HEK293 (cell line): Measurements from ENCODE around the gene AADACL3.

ENCODE experiments used
- CTCF ChIA-PET: fragments of 350-600 bp; formaldehyde crosslinking; extraction: SDS; loops from one replicate; lab custom pipeline; 2021; ENCODE audit warnings: antibody characterized with exemption; lab: Yijun Ruan, JAX
- POLR2A ChIA-PET: fragments of 300-600 bp; formaldehyde crosslinking; extraction: SDS; loops from one replicate; lab custom pipeline; 2020; ENCODE audit warnings: antibody characterized with exemption, inconsistent platforms; lab: Yijun Ruan, JAX
- H3K27ac ChIP-seq: fragments of 200-500 bp; sonication (Bioruptor generic); 2 replicates; pipeline ENCODE4 v1.5.1; 2014; ENCODE audit warnings: low read depth, low read length, control low read depth, inconsistent platforms; ENCODE audit errors: extremely low read depth
- H3K36me3 ChIP-seq, 2 experiments: fragments of 200-500 bp in 1 of 2; sonication (Bioruptor generic) in 1 of 2; 1 replicate in 1 of 2; 2 replicates in 1 of 2; pipeline ENCODE4 v1.5.1; 2014 to 2017; ENCODE audit warnings: inconsistent platforms in 2 of 2, low read length in 2 of 2; ENCODE audit not compliant: control insufficient read depth in 2 of 2, insufficient read depth in 1 of 2
- H3K4me1 ChIP-seq: fragments of 200-500 bp; sonication (Bioruptor generic); 2 replicates; pipeline ENCODE4 v1.5.1; 2014; ENCODE audit warnings: mild to moderate bottlenecking, low read length, inconsistent platforms; ENCODE audit not compliant: control insufficient read depth, insufficient read depth
- H3K4me3 ChIP-seq: 2 replicates; pipeline ENCODE4 v1.5.1; 2011; ENCODE audit warnings: low read depth, mild to moderate bottlenecking, control low read depth, low read length, moderate library complexity
- H3K9me3 ChIP-seq: fragments of 200-500 bp; sonication (Bioruptor generic); 2 replicates; pipeline ENCODE4 v1.5.1; 2014; ENCODE audit warnings: low read depth, low read length, inconsistent platforms; ENCODE audit not compliant: control insufficient read depth, insufficient read depth
- GLI2 ChIP-seq: fragments of 450-650 bp; formaldehyde crosslinking; IDR thresholded peaks from 2 replicates; pipeline ENCODE4; 2017; ENCODE audit warnings: missing biosample characterization, missing genetic modification characterization, low read depth, borderline replicate concordance
- MEIS1 ChIP-seq: sonication (generic); formaldehyde crosslinking; IDR thresholded peaks from 2 replicates; pipeline ENCODE4 v1.8.1; 2022; ENCODE audit warnings: missing genetic modification reagents, mild to moderate bottlenecking, borderline replicate concordance
- ZFHX2 ChIP-seq: fragments of 450-650 bp; formaldehyde crosslinking; conservative IDR thresholded peaks from 2 replicates; pipeline ENCODE4 v1.5.1; 2016; ENCODE audit warnings: missing biosample characterization, missing genetic modification characterization
- ZNF16 ChIP-seq: fragments of 450-650 bp; formaldehyde crosslinking; IDR thresholded peaks from 2 replicates; pipeline ENCODE4 v1.5.1; 2016; ENCODE audit warnings: low read depth, missing biosample characterization, missing genetic modification characterization
- ZNF274 ChIP-seq, 2 experiments: fragments of 200-500 bp in 1 of 2; fragments of 450-650 bp in 1 of 2; sonication (Bioruptor generic) in 1 of 2; formaldehyde crosslinking in 1 of 2; IDR thresholded peaks; 2 replicates each; pipeline versions ENCODE4 v1.5.1 to v1.6.1; 2014 to 2016; ENCODE audit warnings: borderline replicate concordance in 1 of 2, inconsistent platforms in 1 of 2, low read length in 1 of 2, missing biosample characterization in 1 of 2, missing genetic modification characterization in 1 of 2
- ZNF416 ChIP-seq: fragments of 450-650 bp; formaldehyde crosslinking; IDR thresholded peaks from 2 replicates; pipeline ENCODE4 v1.5.1; 2016; ENCODE audit warnings: missing biosample characterization, missing genetic modification characterization
- ZNF501 ChIP-seq: fragments of 450-650 bp; formaldehyde crosslinking; IDR thresholded peaks from 2 replicates; pipeline ENCODE4 v1.5.1; 2016; ENCODE audit warnings: missing biosample characterization, missing genetic modification characterization
- TF ChIP-seq, protein P1 (sequence below): fragments of 450-650 bp; formaldehyde crosslinking; IDR thresholded peaks from 2 replicates; pipeline ENCODE4 v1.5.1; 2016; ENCODE audit warnings: missing biosample characterization, missing genetic modification characterization
- TF ChIP-seq, protein P2 (sequence below): fragments of 450-650 bp; formaldehyde crosslinking; IDR thresholded peaks from 2 replicates; pipeline ENCODE4 v1.5.1; 2017; ENCODE audit warnings: missing biosample characterization, missing genetic modification characterization
- TF ChIP-seq, protein P3 (sequence below): fragments of 450-650 bp; formaldehyde crosslinking; IDR thresholded peaks from 2 replicates; pipeline ENCODE4 v1.5.1; 2016; ENCODE audit warnings: missing biosample characterization, missing genetic modification characterization

AADACL3 gene

DNA sequence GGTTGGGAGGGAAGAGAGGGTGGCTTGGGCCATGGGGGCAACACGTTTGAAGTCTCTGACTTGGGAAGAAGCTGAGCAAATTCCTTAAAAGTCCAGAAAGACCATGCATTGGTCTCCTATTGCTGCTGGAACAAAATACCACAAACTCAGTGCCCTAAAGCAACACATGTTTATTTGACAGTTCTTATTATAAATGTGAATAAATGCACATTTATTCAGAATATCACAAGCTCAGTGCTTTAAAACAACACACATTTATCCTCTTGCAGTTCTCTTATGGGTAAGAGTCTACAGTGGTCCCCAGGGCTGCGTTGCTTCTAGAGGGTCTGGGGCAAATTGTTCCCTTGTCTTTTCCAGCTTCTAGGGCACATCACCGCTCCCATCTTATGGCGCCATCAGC, 47.6 kb downstream of the AADACL3 start (continued):
- TF ChIP-seq, protein P1, sequence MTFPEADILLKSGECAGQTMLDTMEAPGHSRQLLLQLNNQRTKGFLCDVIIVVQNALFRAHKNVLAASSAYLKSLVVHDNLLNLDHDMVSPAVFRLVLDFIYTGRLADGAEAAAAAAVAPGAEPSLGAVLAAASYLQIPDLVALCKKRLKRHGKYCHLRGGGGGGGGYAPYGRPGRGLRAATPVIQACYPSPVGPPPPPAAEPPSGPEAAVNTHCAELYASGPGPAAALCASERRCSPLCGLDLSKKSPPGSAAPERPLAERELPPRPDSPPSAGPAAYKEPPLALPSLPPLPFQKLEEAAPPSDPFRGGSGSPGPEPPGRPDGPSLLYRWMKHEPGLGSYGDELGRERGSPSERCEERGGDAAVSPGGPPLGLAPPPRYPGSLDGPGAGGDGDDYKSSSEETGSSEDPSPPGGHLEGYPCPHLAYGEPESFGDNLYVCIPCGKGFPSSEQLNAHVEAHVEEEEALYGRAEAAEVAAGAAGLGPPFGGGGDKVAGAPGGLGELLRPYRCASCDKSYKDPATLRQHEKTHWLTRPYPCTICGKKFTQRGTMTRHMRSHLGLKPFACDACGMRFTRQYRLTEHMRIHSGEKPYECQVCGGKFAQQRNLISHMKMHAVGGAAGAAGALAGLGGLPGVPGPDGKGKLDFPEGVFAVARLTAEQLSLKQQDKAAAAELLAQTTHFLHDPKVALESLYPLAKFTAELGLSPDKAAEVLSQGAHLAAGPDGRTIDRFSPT (tag by site-specific recombination): no peak
- TF ChIP-seq, all 188 proteins: peak for 0

DNA sequence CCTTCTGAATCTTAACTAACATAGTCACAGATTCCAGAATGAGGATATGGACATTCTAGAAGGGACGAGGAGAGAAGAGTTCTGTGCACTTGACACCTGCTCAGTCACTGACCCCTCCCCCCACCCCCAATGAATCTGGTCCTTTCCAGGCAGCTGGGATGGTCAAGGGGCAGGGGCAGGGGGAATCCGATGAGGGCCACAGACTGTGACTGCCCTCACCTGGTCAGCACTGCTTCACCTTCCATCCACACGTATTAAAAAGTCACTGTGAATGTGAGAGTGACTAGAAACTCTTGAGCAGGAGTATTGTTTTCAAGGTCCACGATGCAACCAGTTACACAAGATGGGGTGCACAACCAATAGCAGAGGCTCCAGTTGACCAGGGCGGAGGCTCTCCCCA, 48.1 kb downstream of the AADACL3 start:
- H3K9me3 ChIP-seq: no peaks in the 10 kb centered on the region
- TF ChIP-seq MEIS1 (CRISPR knock-in tag) (no peak), ZNF274 (IDR thresholded peaks at IDR 0.05; ENCODE audit: low read length) (no peak), ZNF274 (tag by site-specific recombination; IDR thresholded peaks at IDR 0.05; ENCODE audit: borderline replicate concordance) (no peak)
- no peak overlapping the region for H3K4me3 ChIP-seq
- CTCF ChIA-PET: no interaction called here
- POLR2A ChIA-PET: interaction anchor here (0.8 kb wide), 1 partner anchor 14 kb away, joined by 14 read pairs; no protein-coding TSS in a partner anchor
- H3K36me3 ChIP-seq: no peaks in the 10 kb centered on the region
- H3K4me1 ChIP-seq: no peaks in the 10 kb centered on the region
- H3K27ac ChIP-seq: no peak overlapping the region

DNA sequence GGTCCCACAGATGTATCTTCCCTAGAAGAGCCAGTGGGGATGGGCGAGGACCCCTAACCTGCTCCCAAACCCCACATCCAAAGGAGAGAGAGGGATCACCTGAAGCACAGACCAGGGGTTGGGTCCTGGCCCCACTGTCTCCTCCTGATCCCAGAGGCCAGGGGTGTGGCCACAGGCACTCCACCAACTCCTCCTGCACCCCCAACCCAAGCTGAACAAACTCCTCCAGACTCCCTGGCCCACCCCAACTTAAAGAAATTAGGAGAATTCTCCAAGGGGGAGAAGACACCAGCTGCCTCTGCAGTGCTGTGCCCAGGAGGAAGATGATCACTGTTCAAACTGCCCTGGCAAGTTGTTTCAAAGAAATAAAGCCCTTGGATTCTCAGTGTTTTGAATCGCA, 53.1 kb downstream of the AADACL3 start:
- POLR2A ChIA-PET: no interaction called here
- Histone ChIP-seq H3K4me1 (no peaks in the 10 kb centered on the region), H3K36me3 (no peaks in the 10 kb centered on the region)
- CTCF ChIA-PET: no interaction called here
- no peak for TF ChIP-seq ZNF501 (tag by site-specific recombination)
- no peak for TF ChIP-seq GLI2
- TF ChIP-seq ZNF416 (tag by site-specific recombination): no peak
- TF ChIP-seq, protein P1 (tag by site-specific recombination): no peak
- TF ChIP-seq, all 188 proteins: peak for 0
- no peak overlapping the region for H3K27ac ChIP-seq
- H3K4me3 ChIP-seq: no peak overlapping the region
- no peaks in the 10 kb centered on the region for H3K9me3 ChIP-seq

DNA sequence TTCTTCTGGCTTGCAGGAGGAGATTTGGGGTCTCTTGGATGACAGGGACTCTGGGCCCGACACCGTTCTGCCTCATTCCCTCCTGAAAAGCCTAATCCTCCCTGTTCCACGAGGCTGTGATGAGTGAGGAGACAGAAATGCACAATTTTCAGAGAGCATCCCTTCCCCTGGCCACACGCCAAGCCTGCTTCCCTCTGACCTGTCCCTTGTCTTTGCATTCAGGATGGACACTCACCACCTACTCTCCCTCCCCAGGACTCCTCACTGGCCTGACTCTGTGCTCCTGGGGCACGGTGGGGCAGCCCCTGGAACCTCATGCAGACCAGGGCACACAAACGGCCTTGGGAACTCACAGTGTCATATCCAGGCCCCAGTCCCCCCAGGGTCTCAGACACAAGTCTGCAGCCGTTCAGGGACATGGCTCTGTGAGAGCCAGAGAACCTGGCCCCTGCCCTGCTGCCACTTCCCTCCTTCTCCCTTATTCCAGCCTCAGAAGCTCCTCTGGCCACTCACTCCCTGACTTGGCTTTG, 54.1 kb downstream of the AADACL3 start:
- Histone ChIP-seq H3K36me3 (no peaks in the 10 kb centered on the region), H3K4me3 (no peak overlapping the region), H3K4me1 (no peaks in the 10 kb centered on the region), H3K9me3 (no peaks in the 10 kb centered on the region), H3K27ac (no peak overlapping the region)
- ChIA-PET CTCF (no interaction called here), POLR2A (no interaction called here)
- TF ChIP-seq, protein P2, sequence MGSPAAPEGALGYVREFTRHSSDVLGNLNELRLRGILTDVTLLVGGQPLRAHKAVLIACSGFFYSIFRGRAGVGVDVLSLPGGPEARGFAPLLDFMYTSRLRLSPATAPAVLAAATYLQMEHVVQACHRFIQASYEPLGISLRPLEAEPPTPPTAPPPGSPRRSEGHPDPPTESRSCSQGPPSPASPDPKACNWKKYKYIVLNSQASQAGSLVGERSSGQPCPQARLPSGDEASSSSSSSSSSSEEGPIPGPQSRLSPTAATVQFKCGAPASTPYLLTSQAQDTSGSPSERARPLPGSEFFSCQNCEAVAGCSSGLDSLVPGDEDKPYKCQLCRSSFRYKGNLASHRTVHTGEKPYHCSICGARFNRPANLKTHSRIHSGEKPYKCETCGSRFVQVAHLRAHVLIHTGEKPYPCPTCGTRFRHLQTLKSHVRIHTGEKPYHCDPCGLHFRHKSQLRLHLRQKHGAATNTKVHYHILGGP: no peak
- TF ChIP-seq ZFHX2 (tag by site-specific recombination) (no peak), ZNF16 (no peak)
- TF ChIP-seq, protein P3, sequence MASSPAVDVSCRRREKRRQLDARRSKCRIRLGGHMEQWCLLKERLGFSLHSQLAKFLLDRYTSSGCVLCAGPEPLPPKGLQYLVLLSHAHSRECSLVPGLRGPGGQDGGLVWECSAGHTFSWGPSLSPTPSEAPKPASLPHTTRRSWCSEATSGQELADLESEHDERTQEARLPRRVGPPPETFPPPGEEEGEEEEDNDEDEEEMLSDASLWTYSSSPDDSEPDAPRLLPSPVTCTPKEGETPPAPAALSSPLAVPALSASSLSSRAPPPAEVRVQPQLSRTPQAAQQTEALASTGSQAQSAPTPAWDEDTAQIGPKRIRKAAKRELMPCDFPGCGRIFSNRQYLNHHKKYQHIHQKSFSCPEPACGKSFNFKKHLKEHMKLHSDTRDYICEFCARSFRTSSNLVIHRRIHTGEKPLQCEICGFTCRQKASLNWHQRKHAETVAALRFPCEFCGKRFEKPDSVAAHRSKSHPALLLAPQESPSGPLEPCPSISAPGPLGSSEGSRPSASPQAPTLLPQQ (tag by site-specific recombination): no peak
